Liver (tissue), 9 donors: ENCODE measurements around the gene DENND2D. TPM values are rescaled to one million over a fixed set of nuclear protein-coding genes. Genes with fewer than 3 reads are reported as not detected.

Experiments used
- DNase-seq: peaks from one replicate; pipeline ENCODE4 v3.0.0-alpha.2; 2017; ENCODE audit warnings: low spot score
- H3K27ac ChIP-seq, 2 donors: one replicate each; pipeline ENCODE4 v1.7.0; 2013; ENCODE audit warnings: inconsistent platforms in 2 of 2, low read length in 2 of 2, control low read depth in 1 of 2, low read depth in 1 of 2, mild to moderate bottlenecking in 1 of 2
- H3K27me3 ChIP-seq, 4 donors: one replicate each; pipeline versions ENCODE4 v1.6.1 to v1.7.0; 2013; ENCODE audit warnings: low read length in 3 of 4, inconsistent platforms in 1 of 4, mild to moderate bottlenecking in 1 of 4, moderate library complexity in 1 of 4; ENCODE audit not compliant: control insufficient read depth in 4 of 4, insufficient read depth in 4 of 4
- H3K36me3 ChIP-seq, 4 donors: one replicate each; pipeline versions ENCODE4 v1.6.1 to v1.7.0; 2013; ENCODE audit warnings: low read length in 3 of 4, mild to moderate bottlenecking in 3 of 4, low read depth in 1 of 4, moderate library complexity in 1 of 4; ENCODE audit not compliant: control insufficient read depth in 4 of 4, insufficient read depth in 3 of 4
- H3K4me1 ChIP-seq, 4 donors: one replicate each; pipeline versions ENCODE4 v1.6.1 to v1.7.0; 2013; ENCODE audit warnings: low read length in 3 of 4, mild to moderate bottlenecking in 3 of 4, moderate library complexity in 1 of 4; ENCODE audit not compliant: control insufficient read depth in 4 of 4, insufficient read depth in 4 of 4
- H3K4me3 ChIP-seq, 3 donors: one replicate each; pipeline versions ENCODE4 v1.6.1 to v1.7.0; 2013; ENCODE audit warnings: low read length in 3 of 3, control low read depth in 1 of 3, low read depth in 1 of 3, mild to moderate bottlenecking in 1 of 3
- H3K9ac ChIP-seq, 2 donors: one replicate each; pipeline ENCODE4 v1.7.0; 2013; ENCODE audit warnings: low read length in 2 of 2, mild to moderate bottlenecking in 2 of 2, moderate library complexity in 2 of 2, control low read depth in 1 of 2, low read depth in 1 of 2
- H3K9me3 ChIP-seq, 4 donors: one replicate each; pipeline versions ENCODE4 v1.6.1 to v1.7.0; 2013; ENCODE audit warnings: low read length in 3 of 4; ENCODE audit not compliant: control insufficient read depth in 4 of 4
- EGR1 ChIP-seq, 2 donors: IDR thresholded peaks; 2 replicates each; pipeline ENCODE4 v1.6.1; 2016 to 2018; ENCODE audit warnings: antibody characterized with exemption in 2 of 2, low read depth in 2 of 2
- FOXA1 ChIP-seq: IDR thresholded peaks from 2 replicates; pipeline ENCODE4 v1.6.1; 2016; ENCODE audit warnings: antibody characterized with exemption
- FOXA2 ChIP-seq: IDR thresholded peaks from 2 replicates; pipeline ENCODE4 v1.6.1; 2016; ENCODE audit warnings: antibody characterized with exemption
- GABPA ChIP-seq, 2 donors: IDR thresholded peaks in 1 of 2; conservative IDR thresholded peaks in 1 of 2; 2 replicates each; pipeline ENCODE4 v1.6.1; 2016; ENCODE audit warnings: antibody characterized with exemption in 2 of 2, mild to moderate bottlenecking in 1 of 2, moderate library complexity in 1 of 2
- HNF4G ChIP-seq: IDR thresholded peaks from 2 replicates; pipeline ENCODE4 v1.6.1; 2016; ENCODE audit warnings: antibody characterized with exemption
- JUND ChIP-seq, 2 donors: IDR thresholded peaks; 2 replicates each; pipeline ENCODE4 v1.6.1; 2016; ENCODE audit warnings: antibody characterized with exemption in 2 of 2
- NR2F2 ChIP-seq: IDR thresholded peaks from 2 replicates; pipeline ENCODE4 v1.6.1; 2016; ENCODE audit warnings: antibody characterized with exemption
- RXRA ChIP-seq, 2 donors: IDR thresholded peaks; 2 replicates each; pipeline ENCODE4 v1.6.1; 2017 to 2018; ENCODE audit warnings: antibody characterized with exemption in 2 of 2, mild to moderate bottlenecking in 1 of 2
- SP1 ChIP-seq: IDR thresholded peaks from 2 replicates; pipeline ENCODE4 v1.6.1; 2018; ENCODE audit warnings: antibody characterized with exemption, mild to moderate bottlenecking
- TAF1 ChIP-seq: conservative IDR thresholded peaks from 2 replicates; pipeline ENCODE4 v1.6.1; 2016; ENCODE audit warnings: antibody characterized with exemption, mild to moderate bottlenecking
- YY1 ChIP-seq: IDR thresholded peaks from 2 replicates; pipeline ENCODE4 v1.6.1; 2016; ENCODE audit warnings: antibody characterized with exemption, mild to moderate bottlenecking
- WGBS: extraction: QIAGEN DNeasy Blood & Tissue Kit; methylation state at CpG from one replicate; pipeline ENCODE4 v1.1.7; 2013; 5-methylcytosine and 5-hydroxymethylcytosine counted together
- polyA plus RNA-seq, 2 donors: library from polyadenylated mRNA; stranded (reverse) in 1 of 2; unstranded in 1 of 2; fragments of 200-250 nt in 1 of 2; fragments of >200 nt in 1 of 2; fragmentation: Nextera tagmentation in 1 of 2; extraction: Ambion mirVana in 1 of 2; gene quantifications; one replicate each; pipeline versions ENCODE4 v1.2.1 to v1.2.3, GENCODE V29; 2013 to 2015
- total RNA-seq, 2 donors: library from RNA; depleted of rRNA; stranded (reverse); fragments of >200 nt; gene quantifications; one replicate each; pipeline ENCODE4 v1.2.3, GENCODE V29; 2014
- TF ChIP-seq, protein P1 (sequence below): IDR thresholded peaks from 2 replicates; pipeline ENCODE4 v1.6.1; 2016; ENCODE audit warnings: antibody characterized with exemption, mild to moderate bottlenecking
- TF ChIP-seq, protein P2 (sequence below): fragments of 150-350 bp; IDR thresholded peaks from 2 replicates; pipeline ENCODE4 v1.5.1; 2017; ENCODE audit warnings: improper control_type of control experiment, low read depth, low read length; ENCODE audit not compliant: missing input control
- TF ChIP-seq, protein P3 (sequence below): IDR thresholded peaks from 2 replicates; pipeline ENCODE4 v1.6.1; 2016; ENCODE audit warnings: antibody characterized with exemption
- TF ChIP-seq, protein P4 (sequence below): IDR thresholded peaks from 2 replicates; pipeline ENCODE4 v1.6.1; 2016; ENCODE audit warnings: antibody characterized with exemption
- TF ChIP-seq, protein P5 (sequence below): IDR thresholded peaks from 2 replicates; pipeline ENCODE4 v1.6.1; 2016; ENCODE audit warnings: antibody characterized with exemption
- donor health status: healthy.
- donor health status: healthy.
- donor health status: healthy.
- donor health status: healthy.
- donor health status: healthy.

DENND2D gene
- total and polyA plus RNA-seq, 4 donors = 8.8 to 20.7 (median 12.8) TPM

DNA sequence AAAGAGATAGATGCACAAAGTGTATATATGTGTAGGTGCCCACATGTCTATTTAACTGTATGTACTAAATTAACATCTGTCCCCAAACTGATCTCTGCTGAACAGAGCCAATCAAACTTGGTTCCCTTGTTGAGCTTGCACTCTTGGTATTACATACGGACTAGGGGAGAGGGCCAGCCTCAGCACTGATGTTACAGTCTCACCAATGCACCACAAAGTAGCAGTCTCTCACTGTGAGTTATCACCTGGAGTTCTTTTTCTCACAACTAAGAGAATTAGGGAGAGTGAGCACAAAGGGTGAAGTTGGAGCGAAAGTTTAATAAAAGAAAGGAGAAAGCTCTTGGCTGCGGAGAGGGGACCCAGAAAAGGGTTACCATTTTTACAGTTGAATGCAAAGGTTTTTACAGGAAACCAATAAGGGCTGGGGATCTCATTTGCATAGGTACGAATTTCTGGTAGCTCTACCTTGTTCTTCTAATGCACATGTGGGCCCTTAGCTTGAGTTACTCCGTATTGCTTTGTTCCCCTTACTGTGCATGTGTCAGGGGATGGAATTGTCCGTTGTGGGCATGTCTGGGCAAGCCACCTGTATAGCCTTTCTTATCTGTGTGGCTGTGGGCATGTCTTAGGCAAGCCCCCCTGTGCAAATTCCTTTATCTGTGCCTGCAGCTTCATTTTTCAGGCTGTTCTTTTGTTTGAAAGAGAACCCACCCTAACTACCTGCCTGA, 13.8 kb upstream of the DENND2D start:
- Histone ChIP-seq H3K9me3 (no peaks in the 10 kb centered on the region), H3K27ac (no peak overlapping the region), H3K36me3 (no peaks in the 10 kb centered on the region), H3K27me3 (no peaks in the 10 kb centered on the region), H3K9ac (no peak overlapping the region), H3K4me1 (peaks cover 0 to 1% (median 0%) of the 10 kb centered on the region in 4 donors), H3K4me3 (no peak overlapping the region)
- DNase-seq = no peak
- WGBS = 89% methylated on average over 6 of the region's 6 CpGs
- TF ChIP-seq FOXA1 = no peak
- TF ChIP-seq, protein P1, sequence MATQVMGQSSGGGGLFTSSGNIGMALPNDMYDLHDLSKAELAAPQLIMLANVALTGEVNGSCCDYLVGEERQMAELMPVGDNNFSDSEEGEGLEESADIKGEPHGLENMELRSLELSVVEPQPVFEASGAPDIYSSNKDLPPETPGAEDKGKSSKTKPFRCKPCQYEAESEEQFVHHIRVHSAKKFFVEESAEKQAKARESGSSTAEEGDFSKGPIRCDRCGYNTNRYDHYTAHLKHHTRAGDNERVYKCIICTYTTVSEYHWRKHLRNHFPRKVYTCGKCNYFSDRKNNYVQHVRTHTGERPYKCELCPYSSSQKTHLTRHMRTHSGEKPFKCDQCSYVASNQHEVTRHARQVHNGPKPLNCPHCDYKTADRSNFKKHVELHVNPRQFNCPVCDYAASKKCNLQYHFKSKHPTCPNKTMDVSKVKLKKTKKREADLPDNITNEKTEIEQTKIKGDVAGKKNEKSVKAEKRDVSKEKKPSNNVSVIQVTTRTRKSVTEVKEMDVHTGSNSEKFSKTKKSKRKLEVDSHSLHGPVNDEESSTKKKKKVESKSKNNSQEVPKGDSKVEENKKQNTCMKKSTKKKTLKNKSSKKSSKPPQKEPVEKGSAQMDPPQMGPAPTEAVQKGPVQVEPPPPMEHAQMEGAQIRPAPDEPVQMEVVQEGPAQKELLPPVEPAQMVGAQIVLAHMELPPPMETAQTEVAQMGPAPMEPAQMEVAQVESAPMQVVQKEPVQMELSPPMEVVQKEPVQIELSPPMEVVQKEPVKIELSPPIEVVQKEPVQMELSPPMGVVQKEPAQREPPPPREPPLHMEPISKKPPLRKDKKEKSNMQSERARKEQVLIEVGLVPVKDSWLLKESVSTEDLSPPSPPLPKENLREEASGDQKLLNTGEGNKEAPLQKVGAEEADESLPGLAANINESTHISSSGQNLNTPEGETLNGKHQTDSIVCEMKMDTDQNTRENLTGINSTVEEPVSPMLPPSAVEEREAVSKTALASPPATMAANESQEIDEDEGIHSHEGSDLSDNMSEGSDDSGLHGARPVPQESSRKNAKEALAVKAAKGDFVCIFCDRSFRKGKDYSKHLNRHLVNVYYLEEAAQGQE = no peak
- TF ChIP-seq, protein P2, sequence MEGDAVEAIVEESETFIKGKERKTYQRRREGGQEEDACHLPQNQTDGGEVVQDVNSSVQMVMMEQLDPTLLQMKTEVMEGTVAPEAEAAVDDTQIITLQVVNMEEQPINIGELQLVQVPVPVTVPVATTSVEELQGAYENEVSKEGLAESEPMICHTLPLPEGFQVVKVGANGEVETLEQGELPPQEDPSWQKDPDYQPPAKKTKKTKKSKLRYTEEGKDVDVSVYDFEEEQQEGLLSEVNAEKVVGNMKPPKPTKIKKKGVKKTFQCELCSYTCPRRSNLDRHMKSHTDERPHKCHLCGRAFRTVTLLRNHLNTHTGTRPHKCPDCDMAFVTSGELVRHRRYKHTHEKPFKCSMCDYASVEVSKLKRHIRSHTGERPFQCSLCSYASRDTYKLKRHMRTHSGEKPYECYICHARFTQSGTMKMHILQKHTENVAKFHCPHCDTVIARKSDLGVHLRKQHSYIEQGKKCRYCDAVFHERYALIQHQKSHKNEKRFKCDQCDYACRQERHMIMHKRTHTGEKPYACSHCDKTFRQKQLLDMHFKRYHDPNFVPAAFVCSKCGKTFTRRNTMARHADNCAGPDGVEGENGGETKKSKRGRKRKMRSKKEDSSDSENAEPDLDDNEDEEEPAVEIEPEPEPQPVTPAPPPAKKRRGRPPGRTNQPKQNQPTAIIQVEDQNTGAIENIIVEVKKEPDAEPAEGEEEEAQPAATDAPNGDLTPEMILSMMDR = no peak
- no peak for TF ChIP-seq JUND (IDR thresholded peaks at IDR 0.05)
- TF ChIP-seq SP1 = no peak
- TF ChIP-seq, protein P3, sequence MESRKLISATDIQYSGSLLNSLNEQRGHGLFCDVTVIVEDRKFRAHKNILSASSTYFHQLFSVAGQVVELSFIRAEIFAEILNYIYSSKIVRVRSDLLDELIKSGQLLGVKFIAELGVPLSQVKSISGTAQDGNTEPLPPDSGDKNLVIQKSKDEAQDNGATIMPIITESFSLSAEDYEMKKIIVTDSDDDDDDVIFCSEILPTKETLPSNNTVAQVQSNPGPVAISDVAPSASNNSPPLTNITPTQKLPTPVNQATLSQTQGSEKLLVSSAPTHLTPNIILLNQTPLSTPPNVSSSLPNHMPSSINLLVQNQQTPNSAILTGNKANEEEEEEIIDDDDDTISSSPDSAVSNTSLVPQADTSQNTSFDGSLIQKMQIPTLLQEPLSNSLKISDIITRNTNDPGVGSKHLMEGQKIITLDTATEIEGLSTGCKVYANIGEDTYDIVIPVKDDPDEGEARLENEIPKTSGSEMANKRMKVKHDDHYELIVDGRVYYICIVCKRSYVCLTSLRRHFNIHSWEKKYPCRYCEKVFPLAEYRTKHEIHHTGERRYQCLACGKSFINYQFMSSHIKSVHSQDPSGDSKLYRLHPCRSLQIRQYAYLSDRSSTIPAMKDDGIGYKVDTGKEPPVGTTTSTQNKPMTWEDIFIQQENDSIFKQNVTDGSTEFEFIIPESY = no peak
- TF ChIP-seq FOXA2 = no peak
- TF ChIP-seq YY1 = no peak
- no peak for TF ChIP-seq NR2F2
- no peak for TF ChIP-seq GABPA (IDR thresholded peaks at IDR 0.05 in 1 of 2, conservative IDR thresholded peaks at IDR 0.05 in 1 of 2)
- TF ChIP-seq TAF1 = no peak
- TF ChIP-seq RXRA (IDR thresholded peaks at IDR 0.05) = no peak
- TF ChIP-seq, protein P4, sequence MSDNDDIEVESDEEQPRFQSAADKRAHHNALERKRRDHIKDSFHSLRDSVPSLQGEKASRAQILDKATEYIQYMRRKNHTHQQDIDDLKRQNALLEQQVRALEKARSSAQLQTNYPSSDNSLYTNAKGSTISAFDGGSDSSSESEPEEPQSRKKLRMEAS = no peak
- TF ChIP-seq, protein P5, sequence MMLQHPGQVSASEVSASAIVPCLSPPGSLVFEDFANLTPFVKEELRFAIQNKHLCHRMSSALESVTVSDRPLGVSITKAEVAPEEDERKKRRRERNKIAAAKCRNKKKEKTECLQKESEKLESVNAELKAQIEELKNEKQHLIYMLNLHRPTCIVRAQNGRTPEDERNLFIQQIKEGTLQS = no peak
- TF ChIP-seq EGR1 (IDR thresholded peaks at IDR 0.05; ENCODE audit: low read depth in 2 of 2) = no peak
- no peak for TF ChIP-seq HNF4G
